HEK293 (cell line): Measurements from ENCODE around the gene RBMS3.

ENCODE experiments used
- CTCF ChIA-PET: fragments of 350-600 bp; formaldehyde crosslinking; extraction: SDS; loops from one replicate; lab custom pipeline; 2021; ENCODE audit warnings: antibody characterized with exemption; lab: Yijun Ruan, JAX
- POLR2A ChIA-PET: fragments of 300-600 bp; formaldehyde crosslinking; extraction: SDS; loops from one replicate; lab custom pipeline; 2020; ENCODE audit warnings: antibody characterized with exemption, inconsistent platforms; lab: Yijun Ruan, JAX
- H3K27ac ChIP-seq: fragments of 200-500 bp; sonication (Bioruptor generic); 2 replicates; pipeline ENCODE4 v1.5.1; 2014; ENCODE audit warnings: low read depth, low read length, control low read depth, inconsistent platforms; ENCODE audit errors: extremely low read depth
- H3K36me3 ChIP-seq, 2 experiments: fragments of 200-500 bp in 1 of 2; sonication (Bioruptor generic) in 1 of 2; 1 replicate in 1 of 2; 2 replicates in 1 of 2; pipeline ENCODE4 v1.5.1; 2014 to 2017; ENCODE audit warnings: inconsistent platforms in 2 of 2, low read length in 2 of 2; ENCODE audit not compliant: control insufficient read depth in 2 of 2, insufficient read depth in 1 of 2
- H3K4me1 ChIP-seq: fragments of 200-500 bp; sonication (Bioruptor generic); 2 replicates; pipeline ENCODE4 v1.5.1; 2014; ENCODE audit warnings: mild to moderate bottlenecking, low read length, inconsistent platforms; ENCODE audit not compliant: control insufficient read depth, insufficient read depth
- H3K4me3 ChIP-seq: 2 replicates; pipeline ENCODE4 v1.5.1; 2011; ENCODE audit warnings: low read depth, mild to moderate bottlenecking, control low read depth, low read length, moderate library complexity
- H3K9me3 ChIP-seq: fragments of 200-500 bp; sonication (Bioruptor generic); 2 replicates; pipeline ENCODE4 v1.5.1; 2014; ENCODE audit warnings: low read depth, low read length, inconsistent platforms; ENCODE audit not compliant: control insufficient read depth, insufficient read depth
- BCL11A ChIP-seq: fragments of 450-650 bp; formaldehyde crosslinking; IDR thresholded peaks from 2 replicates; pipeline ENCODE4 v1.5.1; 2016; ENCODE audit warnings: low read depth, missing biosample characterization, missing genetic modification characterization
- GLIS1 ChIP-seq: fragments of 450-650 bp; formaldehyde crosslinking; IDR thresholded peaks from 2 replicates; pipeline ENCODE4 v1.5.1; 2016; ENCODE audit warnings: missing biosample characterization, missing genetic modification characterization
- HOXC10 ChIP-seq: sonication (generic); formaldehyde crosslinking; IDR thresholded peaks from 2 replicates; pipeline ENCODE4 v1.8.1; 2023; ENCODE audit warnings: mild to moderate bottlenecking, missing genetic modification reagents
- ZBTB1 ChIP-seq: fragments of 450-650 bp; formaldehyde crosslinking; IDR thresholded peaks from 2 replicates; pipeline ENCODE4 v1.5.1; 2016; ENCODE audit warnings: missing biosample characterization, missing genetic modification characterization
- ZNF112 ChIP-seq: fragments of 450-650 bp; formaldehyde crosslinking; IDR thresholded peaks from 2 replicates; pipeline ENCODE4 v1.5.0; 2017; ENCODE audit warnings: missing biosample characterization, missing genetic modification characterization
- ZNF132 ChIP-seq: fragments of 450-650 bp; formaldehyde crosslinking; IDR thresholded peaks from 2 replicates; pipeline ENCODE4 v1.5.1; 2017; ENCODE audit warnings: missing biosample characterization, missing genetic modification characterization, borderline replicate concordance
- ZNF16 ChIP-seq: fragments of 450-650 bp; formaldehyde crosslinking; IDR thresholded peaks from 2 replicates; pipeline ENCODE4 v1.5.1; 2016; ENCODE audit warnings: low read depth, missing biosample characterization, missing genetic modification characterization
- ZNF211 ChIP-seq: fragments of 450-650 bp; formaldehyde crosslinking; IDR thresholded peaks from 2 replicates; pipeline ENCODE4 v1.5.1; 2016; ENCODE audit warnings: low read depth, missing biosample characterization, missing genetic modification characterization
- ZNF311 ChIP-seq: fragments of 450-650 bp; formaldehyde crosslinking; IDR thresholded peaks from 2 replicates; pipeline ENCODE4 v1.5.1; 2017; ENCODE audit warnings: missing biosample characterization, missing genetic modification characterization, borderline replicate concordance
- ZNF394 ChIP-seq: fragments of 450-650 bp; formaldehyde crosslinking; IDR thresholded peaks from 2 replicates; pipeline ENCODE4 v1.5.1; 2016; ENCODE audit warnings: missing biosample characterization, missing genetic modification characterization, mild to moderate bottlenecking, moderate library complexity, borderline replicate concordance
- ZNF560 ChIP-seq: fragments of 450-650 bp; formaldehyde crosslinking; IDR thresholded peaks from 2 replicates; pipeline ENCODE4 v1.5.1; 2017; ENCODE audit warnings: missing biosample characterization, missing genetic modification characterization, borderline replicate concordance
- ZNF654 ChIP-seq: fragments of 450-650 bp; formaldehyde crosslinking; IDR thresholded peaks from 2 replicates; pipeline ENCODE4 v1.5.1; 2016; ENCODE audit warnings: low read depth, missing biosample characterization, missing genetic modification characterization
- ZNF792 ChIP-seq: fragments of 450-650 bp; formaldehyde crosslinking; IDR thresholded peaks from 2 replicates; pipeline ENCODE4 v1.5.1; 2016; ENCODE audit warnings: missing biosample characterization, missing genetic modification characterization
- TF ChIP-seq, protein P1 (sequence below): fragments of 450-650 bp; formaldehyde crosslinking; IDR thresholded peaks from 2 replicates; pipeline ENCODE4 v1.5.1; 2016; ENCODE audit warnings: missing biosample characterization, missing genetic modification characterization
- TF ChIP-seq, protein P2 (sequence below): fragments of 450-650 bp; formaldehyde crosslinking; conservative IDR thresholded peaks from 2 replicates; pipeline ENCODE4 v1.5.1; 2016; ENCODE audit warnings: low read depth, missing biosample characterization, missing genetic modification characterization
- TF ChIP-seq, protein P3 (sequence below): fragments of 450-650 bp; formaldehyde crosslinking; IDR thresholded peaks from 2 replicates; pipeline ENCODE4 v1.5.1; 2016; ENCODE audit warnings: missing biosample characterization, missing genetic modification characterization
- TF ChIP-seq, protein P4 (sequence below): fragments of 450-650 bp; formaldehyde crosslinking; IDR thresholded peaks from 2 replicates; pipeline ENCODE4 v1.5.1; 2016; ENCODE audit warnings: missing biosample characterization, missing genetic modification characterization
- TF ChIP-seq, protein P5 (sequence below): fragments of 450-650 bp; formaldehyde crosslinking; IDR thresholded peaks from 2 replicates; pipeline ENCODE4 v1.5.1; 2016; ENCODE audit warnings: missing biosample characterization, missing genetic modification characterization

Gene RBMS3

DNA sequence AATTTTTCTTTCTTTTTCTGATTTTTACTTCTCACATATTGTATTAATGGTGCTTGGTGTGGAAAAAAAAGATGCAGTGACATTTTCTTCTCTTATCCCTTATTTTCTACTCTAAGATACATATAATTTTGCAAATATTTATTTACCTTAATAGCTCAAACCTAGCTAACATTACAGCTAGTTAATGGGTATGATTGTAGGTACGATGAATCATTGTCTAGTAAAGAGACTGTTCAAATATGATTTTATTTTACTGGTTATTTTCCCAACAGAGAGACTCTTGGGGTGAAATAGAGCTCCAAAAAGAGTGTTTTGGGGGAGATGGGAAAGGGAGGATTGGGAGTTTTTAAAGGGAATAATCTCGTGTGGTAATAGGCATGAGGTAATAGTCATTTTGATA, 206.0 kb downstream of the RBMS3 start (continued):
- TF ChIP-seq, protein P1, sequence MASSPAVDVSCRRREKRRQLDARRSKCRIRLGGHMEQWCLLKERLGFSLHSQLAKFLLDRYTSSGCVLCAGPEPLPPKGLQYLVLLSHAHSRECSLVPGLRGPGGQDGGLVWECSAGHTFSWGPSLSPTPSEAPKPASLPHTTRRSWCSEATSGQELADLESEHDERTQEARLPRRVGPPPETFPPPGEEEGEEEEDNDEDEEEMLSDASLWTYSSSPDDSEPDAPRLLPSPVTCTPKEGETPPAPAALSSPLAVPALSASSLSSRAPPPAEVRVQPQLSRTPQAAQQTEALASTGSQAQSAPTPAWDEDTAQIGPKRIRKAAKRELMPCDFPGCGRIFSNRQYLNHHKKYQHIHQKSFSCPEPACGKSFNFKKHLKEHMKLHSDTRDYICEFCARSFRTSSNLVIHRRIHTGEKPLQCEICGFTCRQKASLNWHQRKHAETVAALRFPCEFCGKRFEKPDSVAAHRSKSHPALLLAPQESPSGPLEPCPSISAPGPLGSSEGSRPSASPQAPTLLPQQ (tag by site-specific recombination) = no peak
- TF ChIP-seq ZNF16 (tag by site-specific recombination) (no peak), ZNF132 (no peak), ZNF211 (tag by site-specific recombination) (no peak), ZNF654 (tag by site-specific recombination) (no peak), ZNF112 (tag by site-specific recombination) (no peak)

DNA sequence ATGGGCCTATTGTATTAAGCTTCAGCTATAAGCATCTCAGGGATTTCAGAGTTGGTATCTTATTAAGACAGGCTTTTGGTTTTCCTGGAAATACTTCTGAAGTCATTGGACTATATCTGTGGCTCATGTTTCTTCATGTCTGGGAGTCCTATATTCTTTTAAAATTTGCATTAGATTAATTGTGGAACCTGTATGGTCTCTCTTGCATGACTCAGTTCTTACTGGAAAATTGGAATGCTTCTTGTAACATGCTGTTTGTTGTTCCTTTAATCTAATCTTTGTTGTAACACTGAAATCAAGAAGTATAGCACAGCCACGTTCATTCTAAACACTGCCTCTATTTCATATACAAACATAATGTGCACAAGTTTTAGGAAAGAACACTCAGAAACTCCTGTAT, 208.1 kb downstream of the RBMS3 start:
- TF ChIP-seq, protein P2, sequence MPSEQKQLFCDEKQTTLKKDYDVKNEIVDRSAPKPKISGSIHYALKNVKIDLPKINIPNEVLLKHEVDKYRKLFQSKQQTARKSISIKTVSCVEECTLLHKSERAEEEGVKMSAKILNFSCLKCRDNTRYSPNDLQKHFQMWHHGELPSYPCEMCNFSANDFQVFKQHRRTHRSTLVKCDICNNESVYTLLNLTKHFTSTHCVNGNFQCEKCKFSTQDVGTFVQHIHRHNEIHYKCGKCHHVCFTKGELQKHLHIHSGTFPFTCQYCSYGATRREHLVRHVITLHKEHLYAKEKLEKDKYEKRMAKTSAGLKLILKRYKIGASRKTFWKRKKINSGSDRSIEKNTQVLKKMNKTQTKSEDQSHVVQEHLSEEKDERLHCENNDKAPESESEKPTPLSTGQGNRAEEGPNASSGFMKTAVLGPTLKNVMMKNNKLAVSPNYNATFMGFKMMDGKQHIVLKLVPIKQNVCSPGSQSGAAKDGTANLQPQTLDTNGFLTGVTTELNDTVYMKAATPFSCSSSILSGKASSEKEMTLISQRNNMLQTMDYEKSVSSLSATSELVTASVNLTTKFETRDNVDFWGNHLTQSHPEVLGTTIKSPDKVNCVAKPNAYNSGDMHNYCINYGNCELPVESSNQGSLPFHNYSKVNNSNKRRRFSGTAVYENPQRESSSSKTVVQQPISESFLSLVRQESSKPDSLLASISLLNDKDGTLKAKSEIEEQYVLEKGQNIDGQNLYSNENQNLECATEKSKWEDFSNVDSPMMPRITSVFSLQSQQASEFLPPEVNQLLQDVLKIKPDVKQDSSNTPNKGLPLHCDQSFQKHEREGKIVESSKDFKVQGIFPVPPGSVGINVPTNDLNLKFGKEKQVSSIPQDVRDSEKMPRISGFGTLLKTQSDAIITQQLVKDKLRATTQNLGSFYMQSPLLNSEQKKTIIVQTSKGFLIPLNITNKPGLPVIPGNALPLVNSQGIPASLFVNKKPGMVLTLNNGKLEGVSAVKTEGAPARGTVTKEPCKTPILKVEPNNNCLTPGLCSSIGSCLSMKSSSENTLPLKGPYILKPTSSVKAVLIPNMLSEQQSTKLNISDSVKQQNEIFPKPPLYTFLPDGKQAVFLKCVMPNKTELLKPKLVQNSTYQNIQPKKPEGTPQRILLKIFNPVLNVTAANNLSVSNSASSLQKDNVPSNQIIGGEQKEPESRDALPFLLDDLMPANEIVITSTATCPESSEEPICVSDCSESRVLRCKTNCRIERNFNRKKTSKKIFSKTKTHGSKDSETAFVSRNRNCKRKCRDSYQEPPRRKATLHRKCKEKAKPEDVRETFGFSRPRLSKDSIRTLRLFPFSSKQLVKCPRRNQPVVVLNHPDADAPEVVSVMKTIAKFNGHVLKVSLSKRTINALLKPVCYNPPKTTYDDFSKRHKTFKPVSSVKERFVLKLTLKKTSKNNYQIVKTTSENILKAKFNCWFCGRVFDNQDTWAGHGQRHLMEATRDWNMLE (tag by site-specific recombination) = no peak
- TF ChIP-seq GLIS1 (tag by site-specific recombination) (no peak), ZBTB1 (tag by site-specific recombination) (no peak), ZNF560 (tag by site-specific recombination) (no peak), ZNF792 (tag by site-specific recombination) (no peak), ZNF394 (tag by site-specific recombination) (no peak), HOXC10 (CRISPR knock-in tag) (no peak), BCL11A (no peak), ZNF311 (tag by site-specific recombination) (no peak)
- TF ChIP-seq, protein P3, sequence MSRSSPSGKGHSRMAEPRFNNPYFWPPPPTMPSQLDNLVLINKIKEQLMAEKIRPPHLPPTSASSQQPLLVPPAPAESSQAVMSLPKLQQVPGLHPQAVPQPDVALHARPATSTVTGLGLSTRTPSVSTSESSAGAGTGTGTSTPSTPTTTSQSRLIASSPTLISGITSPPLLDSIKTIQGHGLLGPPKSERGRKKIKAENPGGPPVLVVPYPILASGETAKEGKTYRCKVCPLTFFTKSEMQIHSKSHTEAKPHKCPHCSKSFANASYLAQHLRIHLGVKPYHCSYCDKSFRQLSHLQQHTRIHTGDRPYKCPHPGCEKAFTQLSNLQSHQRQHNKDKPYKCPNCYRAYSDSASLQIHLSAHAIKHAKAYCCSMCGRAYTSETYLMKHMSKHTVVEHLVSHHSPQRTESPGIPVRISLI (tag by site-specific recombination) = no peak
- TF ChIP-seq, protein P4, sequence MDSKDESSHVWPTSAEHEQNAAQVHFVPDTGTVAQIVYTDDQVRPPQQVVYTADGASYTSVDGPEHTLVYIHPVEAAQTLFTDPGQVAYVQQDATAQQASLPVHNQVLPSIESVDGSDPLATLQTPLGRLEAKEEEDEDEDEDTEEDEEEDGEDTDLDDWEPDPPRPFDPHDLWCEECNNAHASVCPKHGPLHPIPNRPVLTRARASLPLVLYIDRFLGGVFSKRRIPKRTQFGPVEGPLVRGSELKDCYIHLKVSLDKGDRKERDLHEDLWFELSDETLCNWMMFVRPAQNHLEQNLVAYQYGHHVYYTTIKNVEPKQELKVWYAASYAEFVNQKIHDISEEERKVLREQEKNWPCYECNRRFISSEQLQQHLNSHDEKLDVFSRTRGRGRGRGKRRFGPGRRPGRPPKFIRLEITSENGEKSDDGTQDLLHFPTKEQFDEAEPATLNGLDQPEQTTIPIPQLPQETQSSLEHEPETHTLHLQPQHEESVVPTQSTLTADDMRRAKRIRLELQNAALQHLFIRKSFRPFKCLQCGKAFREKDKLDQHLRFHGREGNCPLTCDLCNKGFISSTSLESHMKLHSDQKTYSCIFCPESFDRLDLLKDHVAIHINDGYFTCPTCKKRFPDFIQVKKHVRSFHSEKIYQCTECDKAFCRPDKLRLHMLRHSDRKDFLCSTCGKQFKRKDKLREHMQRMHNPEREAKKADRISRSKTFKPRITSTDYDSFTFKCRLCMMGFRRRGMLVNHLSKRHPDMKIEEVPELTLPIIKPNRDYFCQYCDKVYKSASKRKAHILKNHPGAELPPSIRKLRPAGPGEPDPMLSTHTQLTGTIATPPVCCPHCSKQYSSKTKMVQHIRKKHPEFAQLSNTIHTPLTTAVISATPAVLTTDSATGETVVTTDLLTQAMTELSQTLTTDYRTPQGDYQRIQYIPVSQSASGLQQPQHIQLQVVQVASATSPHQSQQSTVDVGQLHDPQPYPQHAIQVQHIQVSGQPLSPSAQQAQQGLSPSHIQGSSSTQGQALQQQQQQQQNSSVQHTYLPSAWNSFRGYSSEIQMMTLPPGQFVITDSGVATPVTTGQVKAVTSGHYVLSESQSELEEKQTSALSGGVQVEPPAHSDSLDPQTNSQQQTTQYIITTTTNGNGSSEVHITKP (tag by site-specific recombination) = no peak
- TF ChIP-seq, protein P5, sequence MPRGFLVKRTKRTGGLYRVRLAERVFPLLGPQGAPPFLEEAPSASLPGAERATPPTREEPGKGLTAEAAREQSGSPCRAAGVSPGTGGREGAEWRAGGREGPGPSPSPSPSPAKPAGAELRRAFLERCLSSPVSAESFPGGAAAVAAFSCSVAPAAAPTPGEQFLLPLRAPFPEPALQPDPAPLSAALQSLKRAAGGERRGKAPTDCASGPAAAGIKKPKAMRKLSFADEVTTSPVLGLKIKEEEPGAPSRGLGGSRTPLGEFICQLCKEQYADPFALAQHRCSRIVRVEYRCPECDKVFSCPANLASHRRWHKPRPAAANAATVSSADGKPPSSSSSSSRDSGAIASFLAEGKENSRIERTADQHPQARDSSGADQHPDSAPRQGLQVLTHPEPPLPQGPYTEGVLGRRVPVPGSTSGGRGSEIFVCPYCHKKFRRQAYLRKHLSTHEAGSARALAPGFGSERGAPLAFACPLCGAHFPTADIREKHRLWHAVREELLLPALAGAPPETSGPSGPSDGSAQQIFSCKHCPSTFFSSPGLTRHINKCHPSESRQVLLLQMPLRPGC = no peak
- Histone ChIP-seq H3K9me3 (no peaks in the 10 kb centered on the region), H3K4me3 (no peak overlapping the region), H3K36me3 (no peaks in the 10 kb centered on the region), H3K27ac (no peak overlapping the region), H3K4me1 (no peaks in the 10 kb centered on the region)
- ChIA-PET POLR2A (no interaction called here), CTCF (interaction anchor here (0.6 kb wide), 1 partner anchor 1864 kb away, joined by 5 read pairs; no protein-coding TSS in a partner anchor)
